Neural cell (in vitro differentiated cells): Measurements from ENCODE around the gene GLB1L3.

Experiments
- EP300 ChIP-seq: fragments of 450-650 bp; conservative IDR thresholded peaks from 2 replicates; pipeline ENCODE4 v1.6.1; 2014; ENCODE audit warnings: antibody characterized with exemption, mild to moderate bottlenecking, moderate library complexity; ENCODE audit not compliant: poor library complexity, severe bottlenecking
- POLR2AphosphoS5 ChIP-seq: IDR thresholded peaks from 2 replicates; pipeline ENCODE4 v1.6.1; 2012
- TF ChIP-seq, protein P1 (sequence below): IDR thresholded peaks from 2 replicates; pipeline ENCODE4 v1.6.1; 2012; ENCODE audit warnings: borderline replicate concordance
- TF ChIP-seq, protein P2 (sequence below): fragments of 450-650 bp; IDR thresholded peaks from 2 replicates; pipeline ENCODE4 v1.5.1; 2014; ENCODE audit warnings: antibody characterized with exemption, mild to moderate bottlenecking, moderate library complexity; ENCODE audit not compliant: poor library complexity, severe bottlenecking

DNA sequence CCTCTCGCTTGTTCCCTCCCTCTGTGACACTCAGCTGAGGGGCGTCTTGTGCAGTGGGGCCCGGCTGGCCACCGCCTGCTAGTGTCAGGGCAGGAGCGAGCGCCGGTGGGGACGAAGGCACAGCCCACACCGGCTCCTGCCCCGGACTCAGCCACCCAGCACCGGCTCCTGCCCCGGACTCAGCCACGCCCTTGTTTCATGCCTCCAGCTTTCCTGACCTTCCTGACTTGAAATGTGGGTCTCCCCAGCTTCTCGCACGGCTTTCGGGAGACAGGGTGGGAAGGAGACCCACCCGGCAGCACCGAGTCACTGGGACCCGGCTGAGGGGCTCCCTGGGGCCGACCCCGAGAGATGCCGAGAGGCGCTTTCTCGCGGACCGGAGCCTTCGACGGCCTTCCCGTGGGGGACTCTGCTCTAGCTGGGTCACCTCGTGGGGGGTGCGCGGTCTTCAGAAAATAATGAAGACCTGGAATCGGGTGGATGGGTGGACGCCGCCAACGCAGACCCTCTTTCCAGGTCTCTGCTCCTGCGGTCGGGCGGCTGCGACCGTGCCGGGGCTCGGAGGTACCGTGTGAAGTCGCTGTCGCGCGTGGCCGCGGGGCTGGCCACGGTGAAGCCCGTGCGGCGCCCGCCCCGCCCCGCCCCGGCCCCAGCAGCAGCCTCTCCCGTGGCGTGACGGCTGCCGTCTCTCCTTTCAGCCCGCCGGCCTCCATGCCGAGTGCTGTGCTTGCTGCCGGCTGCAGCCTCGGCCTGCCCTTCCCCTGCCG is 65.8 kb downstream of the GLB1L3 start:
- TF ChIP-seq POLR2AphosphoS5 (no peak), EP300 (no peak)
- TF ChIP-seq, protein P1, sequence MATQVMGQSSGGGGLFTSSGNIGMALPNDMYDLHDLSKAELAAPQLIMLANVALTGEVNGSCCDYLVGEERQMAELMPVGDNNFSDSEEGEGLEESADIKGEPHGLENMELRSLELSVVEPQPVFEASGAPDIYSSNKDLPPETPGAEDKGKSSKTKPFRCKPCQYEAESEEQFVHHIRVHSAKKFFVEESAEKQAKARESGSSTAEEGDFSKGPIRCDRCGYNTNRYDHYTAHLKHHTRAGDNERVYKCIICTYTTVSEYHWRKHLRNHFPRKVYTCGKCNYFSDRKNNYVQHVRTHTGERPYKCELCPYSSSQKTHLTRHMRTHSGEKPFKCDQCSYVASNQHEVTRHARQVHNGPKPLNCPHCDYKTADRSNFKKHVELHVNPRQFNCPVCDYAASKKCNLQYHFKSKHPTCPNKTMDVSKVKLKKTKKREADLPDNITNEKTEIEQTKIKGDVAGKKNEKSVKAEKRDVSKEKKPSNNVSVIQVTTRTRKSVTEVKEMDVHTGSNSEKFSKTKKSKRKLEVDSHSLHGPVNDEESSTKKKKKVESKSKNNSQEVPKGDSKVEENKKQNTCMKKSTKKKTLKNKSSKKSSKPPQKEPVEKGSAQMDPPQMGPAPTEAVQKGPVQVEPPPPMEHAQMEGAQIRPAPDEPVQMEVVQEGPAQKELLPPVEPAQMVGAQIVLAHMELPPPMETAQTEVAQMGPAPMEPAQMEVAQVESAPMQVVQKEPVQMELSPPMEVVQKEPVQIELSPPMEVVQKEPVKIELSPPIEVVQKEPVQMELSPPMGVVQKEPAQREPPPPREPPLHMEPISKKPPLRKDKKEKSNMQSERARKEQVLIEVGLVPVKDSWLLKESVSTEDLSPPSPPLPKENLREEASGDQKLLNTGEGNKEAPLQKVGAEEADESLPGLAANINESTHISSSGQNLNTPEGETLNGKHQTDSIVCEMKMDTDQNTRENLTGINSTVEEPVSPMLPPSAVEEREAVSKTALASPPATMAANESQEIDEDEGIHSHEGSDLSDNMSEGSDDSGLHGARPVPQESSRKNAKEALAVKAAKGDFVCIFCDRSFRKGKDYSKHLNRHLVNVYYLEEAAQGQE: no peak
- TF ChIP-seq, protein P2, sequence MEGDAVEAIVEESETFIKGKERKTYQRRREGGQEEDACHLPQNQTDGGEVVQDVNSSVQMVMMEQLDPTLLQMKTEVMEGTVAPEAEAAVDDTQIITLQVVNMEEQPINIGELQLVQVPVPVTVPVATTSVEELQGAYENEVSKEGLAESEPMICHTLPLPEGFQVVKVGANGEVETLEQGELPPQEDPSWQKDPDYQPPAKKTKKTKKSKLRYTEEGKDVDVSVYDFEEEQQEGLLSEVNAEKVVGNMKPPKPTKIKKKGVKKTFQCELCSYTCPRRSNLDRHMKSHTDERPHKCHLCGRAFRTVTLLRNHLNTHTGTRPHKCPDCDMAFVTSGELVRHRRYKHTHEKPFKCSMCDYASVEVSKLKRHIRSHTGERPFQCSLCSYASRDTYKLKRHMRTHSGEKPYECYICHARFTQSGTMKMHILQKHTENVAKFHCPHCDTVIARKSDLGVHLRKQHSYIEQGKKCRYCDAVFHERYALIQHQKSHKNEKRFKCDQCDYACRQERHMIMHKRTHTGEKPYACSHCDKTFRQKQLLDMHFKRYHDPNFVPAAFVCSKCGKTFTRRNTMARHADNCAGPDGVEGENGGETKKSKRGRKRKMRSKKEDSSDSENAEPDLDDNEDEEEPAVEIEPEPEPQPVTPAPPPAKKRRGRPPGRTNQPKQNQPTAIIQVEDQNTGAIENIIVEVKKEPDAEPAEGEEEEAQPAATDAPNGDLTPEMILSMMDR: no peak
